Pons (tissue), 1 donor: ENCODE results near the gene APP.

Source experiments
- DNase-seq: peaks from one replicate; pipeline ENCODE4 v3.0.0-alpha.2; 2016; ENCODE audit warnings: low spot score

APP gene

GRCh38 chr21:26126168-26126553 is 44.4 kb downstream of the APP start:
- DNase-seq: no peak

GRCh38 chr21:26125433-26126167 is 45.0 kb downstream of the APP start:
- DNase-seq: no peak

- DNase-seq: no peak
Observed at GRCh38 chr21:26124896-26125295, 45.7 kb downstream of the APP start.

GRCh38 chr21:26124421-26124833 is 46.1 kb downstream of the APP start:
- no peak for DNase-seq

- DNase-seq: no peak
Observed at GRCh38 chr21:26123012-26123411, 47.6 kb downstream of the APP start.

GRCh38 chr21:26120828-26121227 is 49.7 kb downstream of the APP start:
- DNase-seq: no peak

GRCh38 chr21:26119906-26120305 is 50.7 kb downstream of the APP start:
- peak; percentile 70 for DNase-seq

GRCh38 chr21:26118938-26119540 is 51.5 kb downstream of the APP start:
- no peak for DNase-seq

- DNase-seq: peak; percentile 67
Observed at GRCh38 chr21:26117972-26118367, 52.6 kb downstream of the APP start.

GRCh38 chr21:26117324-26117971 is 53.1 kb downstream of the APP start:
- DNase-seq: no peak

GRCh38 chr21:26116456-26117011 is 54.0 kb downstream of the APP start:
- peak; percentile 68 for DNase-seq

GRCh38 chr21:26115899-26116298 is 54.7 kb downstream of the APP start:
- peak; percentile 96 for DNase-seq

- no peak for DNase-seq
Observed at GRCh38 chr21:26115305-26115704, 55.3 kb downstream of the APP start.

- no peak for DNase-seq
Observed at GRCh38 chr21:26112975-26113374, 57.6 kb downstream of the APP start.

GRCh38 chr21:26112127-26112742 is 58.3 kb downstream of the APP start:
- no peak for DNase-seq

GRCh38 chr21:26110715-26111114 is 59.9 kb downstream of the APP start:
- no peak for DNase-seq

GRCh38 chr21:26107429-26107828 is 63.1 kb downstream of the APP start:
- DNase-seq: no peak

- no peak for DNase-seq
Observed at GRCh38 chr21:26106562-26106961, 64.0 kb downstream of the APP start.

GRCh38 chr21:26105819-26106218 is 64.8 kb downstream of the APP start:
- DNase-seq: no peak

GRCh38 chr21:26100573-26100972 is 70.0 kb downstream of the APP start:
- DNase-seq: no peak

- DNase-seq: no peak
Observed at GRCh38 chr21:26099610-26100219, 70.9 kb downstream of the APP start.

- no peak for DNase-seq
Observed at GRCh38 chr21:26098772-26099397, 71.7 kb downstream of the APP start.
